Measurements from ENCODE around the gene KRT3.

The KRT3 gene

GRCh38 chr12:52811191-52812072, 15.5 kb upstream of the KRT3 start:
- Histone ChIP-seq H3K4me3 (ENCODE audit: low read depth, low read length) (no peak overlapping the region), H3K9me3 (ENCODE audit: control insufficient read depth, insufficient read depth, low read depth, low read length) (no peaks in the 10 kb centered on the region), H3K36me3 (ENCODE audit: control insufficient read depth in 2 of 2, insufficient read depth in 1 of 2, low read length in 2 of 2) (no peaks in the 10 kb centered on the region), H3K27ac (ENCODE audit: extremely low read depth, low read depth, low read length) (no peak overlapping the region), H3K4me1 (ENCODE audit: control insufficient read depth, insufficient read depth, low read length) (no peaks in the 10 kb centered on the region)
- CTCF ChIA-PET: interaction anchor here (0.6 to 0.7 kb wide), 2 partner anchors 54 to 131 kb away, joined by 3 read pairs; no protein-coding TSS in a partner anchor
- TF ChIP-seq ZNF768 (tag by site-specific recombination; IDR thresholded peaks at IDR 0.05) (peak; percentile 25; the same call in 1 of the 2 replicates), ZNF521 (tag by site-specific recombination; IDR thresholded peaks at IDR 0.05) (no peak)
- POLR2A ChIA-PET: no interaction called here

GRCh38 chr12:52810554-52810953, 14.6 kb upstream of the KRT3 start:
- TF ChIP-seq ZNF449 (tag by site-specific recombination; IDR thresholded peaks at IDR 0.05) (no peak), ZNF211 (tag by site-specific recombination; IDR thresholded peaks at IDR 0.05; ENCODE audit: low read depth) (no peak), ZNF391 (tag by site-specific recombination; IDR thresholded peaks at IDR 0.05; ENCODE audit: borderline replicate concordance, low read depth) (no peak), ZNF292 (tag by site-specific recombination; IDR thresholded peaks at IDR 0.05; ENCODE audit: borderline replicate concordance, low read depth) (no peak), ZNF514 (tag by site-specific recombination; IDR thresholded peaks at IDR 0.05) (no peak)
- no peak overlapping the region for H3K4me3 ChIP-seq (ENCODE audit: low read depth, low read length)
- no peak overlapping the region for H3K27ac ChIP-seq (ENCODE audit: extremely low read depth, low read depth, low read length)
- H3K36me3 ChIP-seq (ENCODE audit: control insufficient read depth in 2 of 2, insufficient read depth in 1 of 2, low read length in 2 of 2): no peaks in the 10 kb centered on the region
- no peaks in the 10 kb centered on the region for H3K9me3 ChIP-seq (ENCODE audit: control insufficient read depth, insufficient read depth, low read depth, low read length)
- POLR2A ChIA-PET: no interaction called here
- CTCF ChIA-PET: interaction anchor here (0.6 to 0.7 kb wide), 2 partner anchors 61 to 132 kb away, joined by 3 read pairs; no protein-coding TSS in a partner anchor
- H3K4me1 ChIP-seq (ENCODE audit: control insufficient read depth, insufficient read depth, low read length): no peaks in the 10 kb centered on the region

GRCh38 chr12:52809166-52809565, 13.2 kb upstream of the KRT3 start:
- Histone ChIP-seq H3K4me1 (ENCODE audit: control insufficient read depth, insufficient read depth, low read length) (no peaks in the 10 kb centered on the region; the same call in 1 of the 2 replicates), H3K9me3 (ENCODE audit: control insufficient read depth, insufficient read depth, low read depth, low read length) (no peaks in the 10 kb centered on the region), H3K4me3 (ENCODE audit: low read depth, low read length) (no peak overlapping the region), H3K36me3 (ENCODE audit: control insufficient read depth in 2 of 2, insufficient read depth in 1 of 2, low read length in 2 of 2) (no peaks in the 10 kb centered on the region), H3K27ac (ENCODE audit: extremely low read depth, low read depth, low read length) (no peak overlapping the region)
- ChIA-PET CTCF (no interaction called here), POLR2A (no interaction called here)
- no peak for TF ChIP-seq ZNF184 (tag by site-specific recombination; IDR thresholded peaks at IDR 0.05)
- TF ChIP-seq FEZF1 (tag by site-specific recombination; IDR thresholded peaks at IDR 0.05): no peak
- TF ChIP-seq ZNF623 (tag by site-specific recombination; IDR thresholded peaks at IDR 0.05): no peak
- TF ChIP-seq ZNF354C (tag by site-specific recombination; IDR thresholded peaks at IDR 0.05; ENCODE audit: borderline replicate concordance, low read depth): no peak
- TF ChIP-seq ZNF521 (tag by site-specific recombination; IDR thresholded peaks at IDR 0.05): no peak
- TF ChIP-seq ZNF148 (tag by site-specific recombination; IDR thresholded peaks at IDR 0.05; ENCODE audit: borderline replicate concordance): no peak
- no peak for TF ChIP-seq ZNF114 (tag by site-specific recombination; IDR thresholded peaks at IDR 0.05)
- TF ChIP-seq ZBTB7A (tag by site-specific recombination; IDR thresholded peaks at IDR 0.05; ENCODE audit: low read depth): no peak
- TF ChIP-seq SETDB1 (IDR thresholded peaks at IDR 0.05; ENCODE audit: insufficient read length, low read length): no peak
- TF ChIP-seq ZNF830 (tag by site-specific recombination; IDR thresholded peaks at IDR 0.05; ENCODE audit: low read depth): no peak
- no peak for TF ChIP-seq ZNF513 (tag by site-specific recombination; IDR thresholded peaks at IDR 0.05)
